NOMO-1 treated with dmso at 0.1 percent for 144 hours (cell line): ENCODE results near the gene STIM1.
"Not testable (repeated sequence)": the region's sequence is repeated elsewhere in the genome, so short reads cannot be mapped to it uniquely, and the experiment has no call there.

ENCODE experiments used
- DNase-seq: peaks from one replicate; lab custom pipeline; 2025; ENCODE audit not compliant: unreplicated experiment; lab: John Stamatoyannopoulos, UW

The STIM1 gene

DNA sequence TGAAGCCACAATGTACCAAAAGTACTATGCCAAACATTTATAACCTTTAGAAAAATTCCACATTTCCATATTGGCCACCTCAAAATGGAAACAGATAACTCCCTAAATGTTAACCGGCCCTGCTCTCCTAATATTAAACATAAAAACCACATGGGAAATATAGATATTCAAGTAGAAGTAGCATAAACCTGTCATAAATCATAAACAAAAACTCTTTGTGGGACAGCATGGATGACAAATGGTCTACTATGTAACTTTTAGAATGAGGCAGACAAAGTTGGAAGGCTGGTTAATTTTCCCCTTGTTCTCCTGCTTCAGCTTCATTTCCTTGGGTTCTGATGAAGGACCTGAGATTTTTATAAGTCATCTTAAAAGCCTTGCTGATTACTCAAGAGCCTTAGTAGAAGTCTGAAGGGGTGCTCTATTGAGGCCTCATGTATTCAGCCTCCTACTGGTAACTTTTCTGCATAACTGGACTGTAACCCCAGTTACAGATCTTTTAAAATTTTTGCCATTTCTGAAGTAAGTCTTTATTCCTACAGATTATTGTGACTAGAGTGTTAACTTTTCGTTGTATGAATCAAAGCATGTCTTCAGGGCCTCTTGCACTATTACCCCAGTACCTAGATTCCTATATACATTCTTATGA, 116.4 kb downstream of the STIM1 start:
- no peak for DNase-seq

DNA sequence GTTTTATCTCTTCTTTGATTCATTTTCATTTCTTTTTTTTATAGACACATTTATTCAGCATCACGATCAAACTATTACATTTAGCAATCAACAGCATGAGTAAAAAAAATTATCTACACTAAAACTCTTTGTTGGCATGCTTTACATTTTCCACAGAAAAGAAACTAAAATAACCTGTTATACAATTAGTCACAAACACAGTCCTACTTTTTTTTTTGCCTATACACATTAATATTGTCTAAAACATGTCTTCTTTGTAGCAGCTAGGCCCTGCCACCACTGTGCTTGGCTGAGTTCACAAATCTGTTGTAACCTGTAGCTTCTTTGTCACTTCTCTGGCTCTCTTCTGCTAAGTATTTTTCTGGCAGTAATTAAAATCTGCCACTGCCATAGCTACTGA, 117.0 kb downstream of the STIM1 start:
- DNase-seq = no peak

DNA sequence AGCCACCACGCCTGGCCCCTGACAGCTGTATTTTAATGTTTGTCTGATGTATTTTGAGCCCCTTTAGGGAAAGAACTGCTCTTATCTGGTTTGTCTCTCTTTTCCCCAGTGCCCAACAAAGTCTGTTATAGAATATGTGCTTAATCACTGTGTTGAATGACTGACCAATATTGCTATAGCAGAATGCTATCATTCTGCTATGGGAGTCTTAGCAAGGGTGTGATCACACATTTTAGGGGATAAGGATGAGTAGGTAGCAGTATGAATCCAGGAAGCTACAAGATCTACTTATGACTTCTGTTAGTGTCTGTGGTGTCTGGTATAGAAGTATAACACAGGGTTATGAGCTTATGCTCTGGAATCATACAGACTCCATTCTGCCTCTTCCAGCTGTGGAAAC, 121.6 kb downstream of the STIM1 start:
- DNase-seq = no peak

DNA sequence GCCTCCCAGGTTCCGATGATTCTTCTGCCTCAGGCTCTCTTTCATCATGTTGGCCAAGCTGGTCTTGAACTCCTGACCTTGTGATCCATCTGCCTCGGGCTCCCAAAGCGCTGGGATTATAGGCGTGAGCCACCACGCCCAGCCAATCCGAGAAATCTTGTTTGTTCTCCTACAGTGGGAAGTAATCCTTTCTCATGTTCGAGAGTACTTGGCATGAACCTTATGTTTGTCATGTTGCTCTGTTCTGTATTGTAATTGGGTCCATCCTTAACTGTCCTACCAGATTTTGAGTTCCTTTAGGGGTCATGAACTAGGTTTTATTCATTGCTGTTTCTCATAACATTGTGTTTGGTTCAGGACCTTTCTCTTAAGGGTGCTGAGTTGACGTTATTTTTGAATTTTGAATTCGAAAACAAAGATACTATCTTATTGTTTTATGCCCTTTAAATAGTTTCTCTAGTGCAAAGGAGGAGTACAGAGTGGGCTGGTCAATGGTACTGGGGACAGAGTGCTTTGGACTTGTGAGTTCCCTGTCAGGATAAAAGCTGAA, 125.7 kb downstream of the STIM1 start:
- no peak for DNase-seq

DNA sequence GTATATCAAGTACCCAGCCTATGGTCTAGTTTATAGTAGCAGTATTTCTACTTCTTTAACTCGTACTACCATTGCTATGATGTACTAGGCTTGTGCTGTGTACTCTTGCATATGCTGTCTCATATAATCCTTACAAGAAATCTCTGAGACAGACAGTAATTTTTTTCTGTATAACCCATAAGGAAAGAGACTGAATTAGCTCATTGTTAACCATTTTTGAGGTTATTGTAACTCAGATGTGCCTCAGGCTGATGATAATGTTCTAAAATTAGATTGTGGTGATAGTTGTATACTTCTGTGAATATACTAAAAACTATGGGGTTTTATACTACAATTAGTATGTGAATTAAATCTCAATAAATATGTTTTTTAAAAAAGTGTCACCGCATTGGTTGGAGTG, 127.0 kb downstream of the STIM1 start:
- DNase-seq = no peak

DNA sequence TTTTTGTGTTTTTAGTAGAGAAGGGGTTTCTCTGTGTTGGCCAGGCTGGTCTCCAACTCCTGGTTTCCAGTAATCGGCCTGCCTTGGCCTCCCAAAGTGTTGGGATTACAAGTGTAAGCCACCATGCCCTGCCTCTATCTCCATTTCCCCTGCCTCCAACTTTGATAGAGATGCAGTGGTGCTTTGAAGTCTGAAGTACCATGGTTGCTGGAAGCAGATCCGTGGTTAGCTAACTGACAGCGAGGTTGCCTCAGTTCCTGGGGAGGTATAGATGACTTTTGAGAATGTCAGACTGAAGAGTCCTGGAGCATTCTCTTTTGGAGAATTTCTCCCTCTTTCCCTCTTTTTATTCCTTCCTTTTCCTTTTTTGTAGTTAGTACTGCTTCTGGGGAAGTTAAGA, 127.6 kb downstream of the STIM1 start:
- no peak for DNase-seq

DNA sequence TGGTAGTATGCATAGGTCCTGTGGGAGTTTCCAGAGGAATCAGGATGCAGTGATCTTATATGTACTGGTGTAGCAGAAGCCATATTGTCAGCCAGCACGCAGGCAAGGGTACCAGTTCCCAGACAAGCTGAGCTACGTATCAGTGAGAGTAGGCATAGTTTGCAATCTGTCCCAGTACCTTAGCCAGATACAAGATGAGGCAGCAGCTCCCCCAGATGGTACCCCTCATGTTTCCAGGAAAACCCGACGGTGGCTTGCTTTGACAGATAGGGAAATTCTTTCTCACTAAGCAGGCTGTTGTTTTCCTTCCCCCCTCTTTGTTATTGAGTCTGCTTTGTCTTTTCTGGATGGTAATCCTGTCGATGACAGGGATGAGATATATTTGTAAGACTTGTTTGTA, 129.4 kb downstream of the STIM1 start:
- no peak for DNase-seq

DNA sequence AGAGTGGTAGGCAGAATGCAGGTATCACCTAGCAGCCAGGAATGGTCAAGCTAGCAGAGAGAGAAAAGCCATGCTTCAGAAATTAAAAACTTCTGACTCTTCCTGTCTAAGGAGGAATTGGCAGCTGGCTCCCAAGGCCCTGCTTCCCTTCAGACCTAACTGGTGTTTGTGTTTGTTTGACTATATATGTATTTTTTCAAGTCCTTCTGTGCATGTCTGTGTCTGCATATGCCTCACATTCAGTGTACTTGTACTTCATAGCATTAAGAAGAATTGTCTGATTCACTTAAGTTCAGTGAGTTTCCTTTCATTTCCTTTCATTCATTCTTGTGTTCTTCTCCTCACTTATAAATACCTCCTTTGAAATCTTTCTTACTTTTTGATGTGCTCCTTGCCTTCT, 130.2 kb downstream of the STIM1 start:
- no peak for DNase-seq

DNA sequence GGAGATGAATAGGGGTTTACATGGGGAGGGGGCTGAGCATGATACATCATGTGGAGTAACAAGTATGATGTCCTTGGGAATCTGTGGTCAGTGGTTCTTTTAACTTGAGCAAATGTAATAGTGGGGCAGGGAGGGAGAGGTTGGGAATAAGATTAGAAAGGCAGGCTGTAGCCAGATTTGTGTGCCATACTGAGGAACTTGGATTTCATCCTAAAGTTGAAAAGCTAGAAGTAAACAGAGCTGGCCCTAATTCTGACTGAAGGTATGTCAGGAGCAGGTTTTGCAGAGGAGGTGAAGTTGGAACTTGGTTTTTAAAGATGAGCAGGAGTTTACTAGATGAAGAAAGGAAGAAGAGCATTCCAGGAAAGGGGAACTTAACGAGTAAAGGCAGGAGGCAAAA, 130.8 kb downstream of the STIM1 start:
- DNase-seq = no peak

DNA sequence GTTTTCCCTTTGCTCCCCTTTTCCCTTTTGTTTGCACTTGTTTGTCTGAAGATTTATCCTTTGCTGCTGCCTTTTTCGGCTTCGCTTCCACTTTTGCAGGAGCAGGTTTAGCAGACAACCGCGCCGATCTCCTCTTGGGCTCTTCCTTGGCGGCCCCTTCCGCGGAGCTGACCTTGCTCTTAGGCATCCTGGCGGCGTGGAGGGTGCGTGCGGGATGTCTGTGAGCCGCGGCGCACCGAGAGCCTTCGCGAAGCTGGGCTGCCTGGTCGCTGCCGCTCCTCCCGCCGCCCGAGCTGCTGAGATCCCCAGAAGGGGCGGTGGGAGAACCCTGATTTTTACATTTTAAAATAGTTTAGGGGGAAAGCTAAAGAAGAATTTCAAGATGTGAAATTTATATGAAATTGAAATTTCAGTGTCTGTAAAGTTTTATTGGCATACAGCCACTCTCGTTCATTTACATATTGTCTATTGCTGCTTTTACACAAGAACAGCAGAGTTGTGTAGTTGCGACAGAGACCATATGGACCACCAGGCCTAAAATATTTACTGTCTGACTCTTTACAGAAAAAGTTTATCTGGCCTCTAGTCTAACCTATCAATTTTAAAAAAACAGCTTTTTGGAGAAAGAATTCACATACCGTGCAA, 133.9 kb downstream of the STIM1 start:
- no peak for DNase-seq

DNA sequence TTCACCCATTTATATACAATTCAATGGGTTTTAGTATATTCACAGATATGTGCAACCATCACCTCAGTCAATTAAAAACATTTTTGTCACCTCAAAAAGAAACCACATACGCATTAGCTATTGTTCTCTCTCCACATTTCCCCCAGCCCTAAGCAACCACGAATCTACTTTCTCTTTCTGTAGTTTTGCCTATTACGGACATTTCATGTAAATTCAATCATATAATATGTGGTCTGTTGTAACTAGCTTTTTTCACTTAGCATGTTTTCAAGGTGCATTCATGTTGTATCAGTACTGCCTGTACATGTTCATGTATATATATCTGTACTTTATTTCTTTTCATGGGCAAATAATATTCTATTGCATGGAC, 134.4 kb downstream of the STIM1 start:
- DNase-seq = no peak

DNA sequence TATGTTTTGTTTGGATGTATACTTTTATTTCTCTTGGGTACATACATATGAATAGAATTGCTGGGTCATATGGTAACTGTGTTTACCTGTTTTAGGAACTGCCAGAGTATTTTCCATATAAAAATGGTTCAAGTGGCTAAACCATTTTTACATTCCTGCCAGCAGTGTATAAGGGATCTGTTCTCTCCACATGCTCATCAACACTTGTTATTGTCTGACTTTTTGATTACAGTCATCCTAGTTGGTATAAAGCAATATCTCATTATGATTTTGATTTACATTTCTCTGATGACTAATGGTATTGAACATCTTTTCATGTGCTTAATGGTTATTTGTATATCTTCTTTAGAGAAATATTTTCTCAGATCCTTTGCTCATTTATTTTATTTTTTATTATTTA, 134.9 kb downstream of the STIM1 start:
- no peak for DNase-seq

DNA sequence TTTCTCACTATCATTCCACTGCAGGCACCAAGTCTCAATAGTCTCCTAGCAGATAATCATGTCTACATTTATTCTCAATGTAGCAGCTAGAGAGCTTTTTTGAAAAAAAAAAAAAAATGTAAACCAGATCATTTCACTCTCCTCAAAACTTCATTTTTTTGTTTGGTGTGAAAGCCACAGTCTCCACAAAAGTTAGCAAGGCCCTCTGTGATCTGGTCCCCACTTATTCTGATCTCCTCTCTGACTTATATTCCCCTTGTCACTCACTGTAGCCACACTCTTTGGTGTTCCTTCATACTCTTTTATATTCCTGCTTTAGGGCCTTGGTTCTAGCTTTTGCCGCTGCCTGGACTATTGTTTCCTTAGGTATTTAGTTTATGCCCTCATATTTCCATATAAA, 137.5 kb downstream of the STIM1 start:
- no peak for DNase-seq

DNA sequence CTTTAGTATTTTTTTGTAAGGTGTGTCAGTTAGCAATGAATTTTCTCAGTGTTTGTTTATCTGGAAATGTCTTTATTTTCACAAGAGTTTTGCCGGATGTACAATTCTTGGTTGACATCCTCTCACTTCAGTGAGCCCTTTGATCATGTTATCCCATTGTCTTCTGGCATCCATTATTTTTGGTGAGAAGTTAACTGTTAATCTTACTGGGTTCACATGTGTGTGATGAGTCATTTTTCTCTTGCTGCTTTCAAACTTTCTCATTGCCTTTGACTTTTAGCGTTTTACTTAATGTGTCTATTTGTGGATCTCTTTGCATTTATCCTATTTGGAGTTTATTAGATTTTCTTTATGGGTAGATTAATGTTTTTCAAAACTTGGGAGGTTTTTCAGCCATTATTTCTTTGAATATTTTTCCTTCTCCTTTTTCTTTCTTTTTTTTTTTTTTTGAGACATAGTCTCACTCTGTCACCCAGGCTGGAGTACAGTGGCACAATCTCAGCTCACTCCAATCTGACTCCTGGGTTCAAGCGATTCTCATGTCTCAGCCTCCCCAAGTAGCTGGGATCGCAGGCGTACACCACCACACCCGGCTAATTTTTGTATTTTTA, 138.7 kb downstream of the STIM1 start:
- DNase-seq = no peak

DNA sequence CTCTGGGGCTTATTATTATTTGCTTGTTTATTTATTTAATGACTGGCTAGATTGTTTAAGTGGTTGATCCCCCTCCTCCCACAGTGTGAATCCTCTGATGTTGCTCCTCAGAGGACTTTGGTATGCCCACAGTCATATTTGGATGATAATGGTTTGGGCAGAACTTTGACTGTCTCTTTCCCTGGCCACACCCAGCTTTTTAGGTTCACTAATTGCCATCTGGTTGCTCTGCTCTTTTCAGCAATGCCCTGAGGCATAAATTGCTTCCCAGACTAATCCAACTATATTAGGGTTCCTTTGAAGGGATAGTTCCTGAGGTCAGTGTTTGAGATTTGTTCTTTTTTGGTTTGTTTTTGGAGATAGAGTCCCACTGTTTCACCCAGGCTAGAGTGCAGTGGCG, 139.8 kb downstream of the STIM1 start:
- DNase-seq = no peak

DNA sequence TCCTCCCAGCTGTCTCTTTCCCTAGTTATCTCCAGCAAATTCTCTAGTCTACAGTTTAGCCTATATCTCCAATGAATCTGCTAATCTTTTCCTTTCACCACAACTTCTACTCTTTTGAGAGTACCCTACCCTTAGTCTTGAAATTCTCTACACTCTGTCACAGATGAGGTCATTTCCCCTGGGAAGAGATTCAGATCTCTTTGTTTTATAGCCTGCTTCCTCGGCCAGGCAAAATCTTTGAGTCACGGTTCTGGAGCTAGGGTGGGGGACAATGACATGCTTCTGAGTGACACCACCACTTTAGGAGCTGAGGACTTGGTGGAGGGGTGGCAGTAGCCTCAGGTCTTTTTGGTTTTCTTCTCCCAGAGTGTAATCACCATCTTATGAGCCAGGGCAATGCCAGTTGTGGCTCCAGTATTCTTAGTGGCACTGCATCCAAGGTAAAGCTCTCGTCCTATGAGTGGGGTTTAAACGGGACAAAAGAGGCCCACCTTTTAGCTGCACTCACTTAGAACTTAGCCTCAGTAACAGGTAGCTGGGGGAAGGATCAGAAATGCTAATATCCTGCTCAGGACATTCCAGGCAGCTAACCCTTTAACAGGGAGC, 140.6 kb downstream of the STIM1 start:
- DNase-seq = no peak

DNA sequence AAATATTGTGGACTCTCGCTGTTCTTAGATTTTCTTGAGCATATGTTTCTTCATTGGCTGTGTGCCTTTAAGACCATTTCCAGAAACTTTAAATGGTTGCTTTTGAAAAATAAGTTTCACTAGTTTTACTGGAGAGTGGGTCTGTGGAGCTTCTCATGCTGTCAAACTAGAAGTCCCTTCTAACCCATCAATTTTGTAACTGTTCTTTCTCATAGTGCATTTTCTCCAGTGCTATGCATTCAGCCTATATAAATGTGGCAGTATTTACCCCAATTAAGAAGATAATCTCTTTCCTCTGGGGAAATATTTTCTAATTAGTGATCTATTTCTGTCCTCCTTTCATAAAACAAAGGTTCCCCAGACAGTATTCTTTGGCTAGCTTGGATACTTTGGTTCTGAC, 141.2 kb downstream of the STIM1 start:
- no peak for DNase-seq

DNA sequence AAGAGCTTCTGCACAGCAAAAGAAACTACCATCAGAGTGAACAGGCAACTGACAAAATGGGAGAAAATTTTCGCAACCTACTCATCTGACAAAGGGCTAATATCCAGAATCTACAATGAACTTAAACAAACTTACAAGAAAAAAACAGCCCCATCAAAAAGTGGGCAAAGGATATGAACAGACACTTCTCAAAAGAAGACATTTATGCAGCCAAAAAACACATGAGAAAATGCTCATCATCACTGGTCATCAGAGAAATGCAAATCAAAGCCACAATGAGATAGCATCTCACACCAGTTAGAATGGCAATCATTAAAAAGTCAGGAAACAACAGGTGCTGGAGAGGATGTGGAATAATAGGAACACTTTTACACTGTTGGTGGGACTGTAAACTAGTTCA, 149.3 kb downstream of the STIM1 start:
- DNase-seq = not testable (repeated sequence)

DNA sequence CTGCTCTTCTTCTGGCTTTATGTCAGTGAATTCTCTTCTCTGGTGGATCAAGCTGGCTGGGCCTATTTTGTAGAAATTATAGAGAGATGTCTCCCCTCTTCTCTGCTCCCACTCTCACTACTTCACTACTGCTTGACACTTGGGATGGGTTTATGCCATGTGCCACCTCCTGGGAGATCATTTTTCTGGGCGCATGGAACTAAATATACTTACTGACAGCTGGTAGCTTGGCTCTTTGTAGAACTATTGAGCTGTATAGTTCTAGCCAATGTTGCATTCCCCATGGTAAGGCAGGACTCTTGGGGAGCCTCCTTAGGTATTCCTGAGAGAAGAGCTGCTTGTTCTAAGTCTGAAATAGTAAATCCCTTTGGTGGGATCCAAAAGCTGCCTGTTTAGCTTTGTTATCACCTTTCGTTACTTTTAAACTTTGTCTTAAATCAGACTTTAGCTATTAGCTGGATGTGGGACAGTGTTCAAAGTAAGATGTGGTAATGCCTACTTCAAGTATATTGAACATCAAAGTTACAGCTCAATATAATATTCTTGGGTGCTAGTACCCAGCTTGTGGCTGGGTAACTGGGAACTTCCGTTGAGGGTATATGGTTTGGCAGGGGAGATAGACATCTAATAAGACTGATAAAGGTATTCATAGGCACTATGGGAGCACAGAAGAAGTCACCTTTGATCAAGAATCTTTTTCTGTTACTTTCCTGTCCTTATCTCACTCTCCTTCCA, 151.6 kb downstream of the STIM1 start:
- no peak for DNase-seq

DNA sequence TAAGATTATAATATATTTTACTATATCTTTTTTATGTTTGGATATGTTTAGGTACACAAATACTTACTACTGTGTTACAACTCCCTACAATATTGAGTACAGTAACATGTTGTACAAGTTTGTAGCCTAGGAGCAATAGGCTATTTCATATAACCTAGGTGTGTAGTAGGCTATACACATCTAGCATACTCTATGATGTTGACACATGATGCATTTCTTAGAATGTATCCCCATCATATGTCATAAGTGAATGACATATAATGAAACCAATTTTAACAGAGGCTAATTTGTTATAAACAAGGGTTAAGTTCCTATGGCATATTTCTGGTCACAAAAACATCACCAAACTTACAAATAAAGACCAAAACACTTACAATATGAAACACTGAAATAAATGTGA, 152.7 kb downstream of the STIM1 start:
- no peak for DNase-seq

DNA sequence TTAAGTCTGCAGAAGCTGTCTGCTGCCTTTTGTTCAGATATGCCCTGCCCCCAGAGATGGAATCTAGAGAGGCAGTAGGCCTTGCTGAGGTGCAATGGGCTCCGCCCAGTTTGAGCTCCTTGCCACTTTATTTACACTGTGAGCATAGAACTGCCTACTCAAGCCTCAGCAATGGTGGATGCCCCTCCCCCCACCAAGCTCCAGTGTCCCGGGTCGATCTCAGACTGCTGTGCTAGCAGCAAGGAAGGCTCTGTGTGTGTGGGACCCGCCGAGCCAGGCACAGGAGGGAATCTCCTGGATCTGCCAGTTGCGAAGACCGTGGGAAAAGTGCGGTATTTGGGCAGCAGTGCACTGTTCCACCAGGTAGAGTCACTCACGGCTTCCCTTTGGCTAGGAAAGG, 161.1 kb downstream of the STIM1 start:
- not testable (repeated sequence) for DNase-seq
